K562 (cell line): ENCODE data around the gene ERC2.

Experiments used
- PTBP1 ChIP-seq: fragments of 200-400 bp; formaldehyde crosslinking; IDR thresholded peaks from 2 replicates; pipeline ENCODE4 v1.6.1; 2017; ENCODE audit warnings: low read depth, low read length
- RCOR1 ChIP-seq, 2 experiments: IDR thresholded peaks; 2 replicates each; pipeline ENCODE4 v1.6.1; 2012; ENCODE audit warnings: low read depth in 2 of 2, low read length in 2 of 2, borderline replicate concordance in 1 of 2, improper control_type of control experiment in 1 of 2

DNA sequence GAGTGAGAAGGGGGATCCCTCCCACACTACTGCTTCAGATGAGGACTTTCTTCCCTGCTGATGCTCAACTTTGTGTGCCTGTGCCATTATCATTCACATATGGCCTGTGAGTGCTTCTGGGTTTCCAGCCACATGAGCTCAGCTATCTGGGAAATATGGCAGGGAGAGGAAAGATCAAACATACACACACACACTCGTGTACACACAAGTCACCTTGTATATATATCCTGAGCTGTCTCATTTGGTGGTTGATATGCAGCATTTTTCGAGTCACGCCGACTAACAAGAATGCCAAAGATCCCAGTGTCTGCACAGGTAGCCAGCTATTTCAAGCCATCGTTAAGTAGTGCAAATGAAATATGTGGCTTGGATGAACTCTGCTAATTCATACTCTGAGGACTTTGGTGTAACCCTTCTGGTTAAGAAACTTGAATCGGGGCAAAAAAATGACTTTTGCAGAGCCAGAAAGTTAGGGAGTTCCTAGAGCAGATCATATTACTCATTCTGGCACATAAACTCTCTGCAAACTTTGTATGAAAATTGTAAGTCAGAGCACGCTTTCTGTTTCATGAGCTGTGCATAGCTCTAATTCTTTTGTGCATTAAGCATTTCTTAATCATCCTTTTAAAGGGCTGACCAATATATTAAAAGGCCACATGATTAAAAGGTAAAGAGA lies 956.2 kb downstream of the ERC2 start:
- no peak for TF ChIP-seq RCOR1 (IDR thresholded peaks at IDR 0.05; ENCODE audit: borderline replicate concordance in 1 of 2, low read depth in 2 of 2, low read length in 2 of 2)
- TF ChIP-seq PTBP1: no peak
